ENCODE data around the gene DIPK1A.

DIPK1A gene

GRCh38 chr1:92843429-92844352 is 117.6 kb downstream of the DIPK1A start:
- DNase-seq = peak in 1 of 56 donors; percentile 6

DNA sequence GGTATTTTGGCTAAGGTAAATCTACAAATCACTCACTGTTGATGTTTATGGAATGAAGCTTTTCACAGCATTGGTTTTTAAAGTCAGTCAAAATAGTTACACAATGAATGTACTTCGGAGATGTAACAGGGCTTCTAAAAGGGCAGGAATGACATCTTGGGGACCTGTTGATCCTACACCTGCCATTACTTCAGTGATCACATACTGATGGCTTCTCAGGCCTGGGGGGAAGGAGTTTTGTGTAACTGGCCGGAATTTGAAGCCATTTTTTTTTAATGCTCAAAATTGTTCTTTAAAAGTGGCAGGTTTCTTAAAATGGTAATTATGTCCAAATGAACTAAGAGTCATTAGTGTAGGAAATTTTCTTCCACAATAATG is 118.2 kb downstream of the DIPK1A start:
- no peak for DNase-seq

- no peak for DNase-seq
These were observed 118.9 kb downstream of the DIPK1A start for GRCh38 chr1:92842082-92843045.

GRCh38 chr1:92840600-92840999 is 120.7 kb downstream of the DIPK1A start:
- DNase-seq = no peak

DNA sequence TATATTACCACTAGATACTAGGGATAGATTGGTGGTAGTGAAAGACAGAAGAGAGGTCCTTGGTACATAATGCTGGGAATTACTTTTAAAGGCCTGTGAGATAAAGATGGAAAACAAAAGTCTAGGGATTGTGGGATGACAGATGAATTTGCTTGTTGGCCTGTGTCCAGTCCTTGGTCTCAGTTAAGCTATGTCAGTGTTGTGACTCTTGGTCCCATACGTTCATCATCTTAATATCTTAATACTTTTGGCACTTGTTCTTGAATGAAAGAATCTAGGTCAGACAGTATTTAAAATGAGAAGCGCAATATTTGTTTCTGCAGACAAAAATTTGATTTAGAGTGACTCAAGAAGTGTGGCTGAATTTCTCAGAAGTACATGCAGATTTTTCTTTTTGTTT is 121.8 kb downstream of the DIPK1A start:
- no peak for DNase-seq

DNA sequence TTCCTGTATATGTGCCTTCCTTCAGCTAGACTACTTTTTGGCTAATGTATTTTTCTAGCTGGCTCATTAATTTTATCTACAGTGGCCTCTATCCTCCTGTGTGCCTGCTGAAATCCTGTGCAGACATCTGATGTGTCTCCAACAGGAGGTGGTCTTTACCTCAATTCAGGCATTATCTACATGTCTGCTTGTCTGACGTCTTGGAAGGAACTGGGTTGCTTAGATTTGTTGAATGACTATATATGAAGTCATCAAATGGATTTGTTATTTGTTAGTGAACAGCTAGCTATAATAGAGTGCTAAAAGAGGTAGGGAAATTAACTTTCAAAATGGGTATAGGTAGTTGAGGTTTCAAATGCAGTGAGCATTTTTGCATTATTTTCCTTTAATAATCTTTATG is 122.7 kb downstream of the DIPK1A start:
- DNase-seq = no peak

DNA sequence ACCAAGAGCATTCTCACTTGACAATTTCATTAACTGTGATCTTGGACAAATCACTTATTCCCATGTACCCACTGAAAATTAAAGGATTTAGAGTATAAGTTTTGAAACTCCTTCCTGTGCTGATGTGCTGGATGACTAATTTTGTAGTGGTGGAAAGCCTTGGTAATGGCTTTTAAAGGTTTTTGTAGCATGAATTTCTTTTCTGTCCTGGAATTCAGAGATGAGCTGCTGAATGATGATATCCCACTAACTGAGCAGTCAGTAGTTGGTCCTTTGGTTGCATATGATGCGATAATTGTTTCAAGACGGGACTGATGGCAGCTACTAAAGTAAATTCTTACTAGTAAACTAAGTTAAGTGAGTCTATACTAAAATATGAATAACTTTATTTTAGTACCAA is 124.2 kb downstream of the DIPK1A start:
- no peak for DNase-seq

DNA sequence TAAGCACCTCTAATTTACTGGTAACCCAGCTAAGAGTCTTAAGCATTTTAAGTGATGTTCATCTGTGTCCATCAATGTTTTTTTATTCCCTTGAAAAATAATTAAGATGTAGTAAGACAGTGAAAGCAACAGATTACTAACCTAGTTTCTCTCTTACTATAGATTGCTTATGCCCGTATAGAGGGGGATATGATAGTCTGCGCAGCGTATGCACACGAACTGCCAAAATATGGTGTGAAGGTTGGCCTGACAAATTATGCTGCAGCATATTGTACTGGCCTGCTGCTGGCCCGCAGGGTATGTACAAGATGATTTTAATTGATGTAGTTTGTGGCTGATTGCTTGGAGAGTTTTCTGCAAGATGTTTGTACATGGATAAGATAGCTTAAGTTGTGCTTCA is 126.6 kb downstream of the DIPK1A start:
- DNase-seq = no peak

- DNase-seq = no peak
These were observed 127.4 kb downstream of the DIPK1A start for GRCh38 chr1:92833840-92834239.

GRCh38 chr1:92832537-92833114 is 128.6 kb downstream of the DIPK1A start:
- peak in 5 of 56 donors; percentile 3 to 68 (median 42) for DNase-seq

DNA sequence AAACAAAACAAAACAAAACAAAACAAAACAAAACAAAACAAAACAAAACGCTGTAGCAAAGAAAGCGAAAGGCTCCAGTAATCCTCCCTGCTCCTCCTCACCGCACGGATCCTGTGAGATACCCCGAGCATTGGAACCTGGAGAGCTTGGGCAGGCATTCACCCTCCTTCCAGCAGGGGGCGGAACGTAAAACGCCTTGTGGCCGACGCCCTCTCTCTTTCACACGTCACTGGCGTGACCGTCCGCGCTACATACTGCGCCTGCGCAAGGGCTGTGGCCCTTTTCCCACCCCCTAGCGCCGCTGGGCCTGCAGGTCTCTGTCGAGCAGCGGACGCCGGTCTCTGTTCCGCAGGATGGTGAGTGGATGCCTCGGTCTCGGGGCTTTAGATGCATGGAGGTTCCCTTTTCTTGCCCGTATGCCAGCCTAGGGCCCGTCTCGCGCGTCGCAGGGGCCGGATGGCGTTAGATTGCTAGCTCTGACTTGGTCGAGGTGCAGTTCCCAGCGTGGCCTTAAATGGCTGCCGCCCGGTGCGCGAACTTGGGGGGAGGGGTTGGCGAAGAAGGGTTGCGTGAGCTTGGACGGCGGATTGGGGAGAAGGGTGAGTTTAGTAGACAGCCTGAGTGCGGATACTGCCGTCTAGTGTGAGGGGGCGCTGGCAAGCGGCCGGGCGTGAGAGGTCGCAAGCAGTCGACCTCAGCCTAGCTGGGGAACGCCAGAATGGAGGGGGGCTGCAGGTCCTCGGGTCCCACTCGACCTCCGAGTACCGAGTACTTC is 129.3 kb downstream of the DIPK1A start, which contains the start of gene RPL5:
Gene RPL5, plus strand, starts transcription at position 279 of the 775 bp plus-strand sequence. Its CDS starts 75 bp downstream, at position 354.
- DNase-seq = peak; percentile 64 to 99 (median 94)

DNA sequence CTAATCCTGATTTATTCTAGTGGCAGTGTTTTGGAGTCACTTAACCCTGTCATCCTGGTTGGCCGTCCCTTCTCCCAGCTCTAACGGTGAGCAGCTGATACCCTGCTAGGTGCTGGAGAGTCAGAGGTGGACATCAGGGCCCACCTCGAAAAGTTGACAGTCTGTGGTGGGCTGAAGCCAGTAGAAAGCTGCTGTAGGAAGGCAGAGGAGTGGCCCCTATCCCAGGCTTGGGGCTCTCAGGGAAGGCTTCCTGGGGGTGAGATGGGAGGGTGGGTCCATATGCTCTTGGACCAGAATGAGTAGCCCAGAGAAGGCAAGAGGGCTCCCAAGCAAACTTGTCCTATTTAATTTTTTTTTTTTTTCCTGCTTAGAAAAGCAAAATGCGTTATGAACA is 129.9 kb downstream of the DIPK1A start:
- peak in 3 of 56 donors; percentile 18 to 40 (median 29) for DNase-seq

- no peak for DNase-seq
These were observed 134.5 kb downstream of the DIPK1A start for GRCh38 chr1:92826792-92827191.

GRCh38 chr1:92822879-92823278 is 138.4 kb downstream of the DIPK1A start:
- DNase-seq = no peak

DNA sequence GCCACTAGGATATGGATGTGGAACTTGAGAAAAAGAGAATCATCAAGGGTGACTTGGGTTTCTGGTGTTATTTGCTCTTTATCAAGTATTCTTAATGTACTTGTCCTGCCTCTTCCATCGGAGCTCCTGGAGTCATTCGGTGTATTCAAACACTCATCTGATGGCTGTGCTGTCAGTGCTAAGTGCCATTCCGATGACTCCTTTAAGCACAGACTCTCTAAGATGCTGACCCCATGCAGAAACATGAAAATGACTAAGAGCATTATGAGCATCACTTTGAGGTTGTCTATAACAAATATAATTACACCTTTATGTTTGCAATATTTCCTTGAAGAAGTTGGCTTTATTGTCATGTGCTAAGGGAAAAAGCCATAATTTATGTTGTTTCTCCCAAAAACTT is 140.7 kb downstream of the DIPK1A start:
- no peak for DNase-seq

GRCh38 chr1:92820024-92820423 is 141.2 kb downstream of the DIPK1A start:
- no peak for DNase-seq

- peak in 2 of 56 donors; percentile 2 to 4 for DNase-seq
These were observed 143.1 kb downstream of the DIPK1A start for GRCh38 chr1:92817986-92818764.

- DNase-seq = no peak
These were observed 144.0 kb downstream of the DIPK1A start for GRCh38 chr1:92817137-92817697.

DNA sequence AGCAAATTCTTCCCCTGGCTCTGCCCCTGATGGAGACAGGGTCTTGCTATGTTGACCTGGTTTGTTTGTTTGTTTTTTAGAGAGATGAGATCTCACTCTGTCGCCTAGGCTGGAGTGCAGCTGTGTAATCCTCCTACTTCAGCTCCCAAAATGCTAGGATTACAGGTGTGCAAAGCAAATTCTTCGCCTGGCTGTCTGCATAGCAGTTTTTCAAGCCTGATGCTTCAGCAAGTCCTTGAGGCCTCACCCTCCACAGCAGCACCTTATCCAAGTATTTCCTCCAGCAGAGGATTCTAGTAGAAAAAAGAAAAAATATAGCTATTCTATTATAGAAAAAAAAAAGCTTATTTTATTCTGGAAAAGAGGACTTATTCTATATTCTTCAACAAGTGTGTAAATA is 144.5 kb downstream of the DIPK1A start:
- DNase-seq = no peak

DNA sequence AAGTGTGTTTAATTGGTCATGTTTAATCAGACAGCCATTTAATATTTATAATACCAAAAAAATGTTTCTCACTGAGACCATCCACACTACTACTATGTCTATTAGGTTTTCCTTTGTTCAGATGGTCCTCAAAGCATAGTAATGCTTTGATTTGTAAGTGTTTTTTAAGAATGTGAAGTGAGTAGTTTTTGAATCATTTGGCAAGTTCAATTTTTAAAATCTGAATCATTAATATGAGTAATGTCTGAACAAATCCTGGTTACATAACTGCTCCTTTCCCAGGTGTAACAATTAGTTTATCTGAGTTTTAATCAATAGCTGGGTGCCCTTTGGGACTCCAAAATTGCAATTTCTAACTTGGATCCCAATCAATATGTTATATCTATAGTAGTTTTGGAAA is 152.9 kb downstream of the DIPK1A start:
- DNase-seq = no peak

All from nucleus accumbens (tissue), 56 donors.